ES-I3 (cell line): ENCODE measurements around the gene TTLL5.
A peak's percentile ranks its signal among the peaks of the same experiment; 100 is the strongest.

Source experiments
- H3K36me3 ChIP-seq: 2 replicates; pipeline ENCODE4 v1.6.1; 2013; ENCODE audit warnings: mild to moderate bottlenecking, low read length, control low read depth, moderate library complexity; ENCODE audit not compliant: insufficient read depth
- H3K4me1 ChIP-seq: 2 replicates; pipeline ENCODE4 v1.6.1; 2013; ENCODE audit warnings: mild to moderate bottlenecking, control low read depth, low read length; ENCODE audit not compliant: insufficient read depth
- H3K9ac ChIP-seq: 2 replicates; pipeline ENCODE4 v1.6.1; 2013; ENCODE audit warnings: low read depth, mild to moderate bottlenecking, low read length, moderate library complexity
- H3K9me3 ChIP-seq: 2 replicates; pipeline ENCODE4 v1.6.1; 2013; ENCODE audit warnings: mild to moderate bottlenecking, low read length, moderate library complexity; ENCODE audit not compliant: control insufficient read depth, insufficient read depth

The TTLL5 gene, protein sequence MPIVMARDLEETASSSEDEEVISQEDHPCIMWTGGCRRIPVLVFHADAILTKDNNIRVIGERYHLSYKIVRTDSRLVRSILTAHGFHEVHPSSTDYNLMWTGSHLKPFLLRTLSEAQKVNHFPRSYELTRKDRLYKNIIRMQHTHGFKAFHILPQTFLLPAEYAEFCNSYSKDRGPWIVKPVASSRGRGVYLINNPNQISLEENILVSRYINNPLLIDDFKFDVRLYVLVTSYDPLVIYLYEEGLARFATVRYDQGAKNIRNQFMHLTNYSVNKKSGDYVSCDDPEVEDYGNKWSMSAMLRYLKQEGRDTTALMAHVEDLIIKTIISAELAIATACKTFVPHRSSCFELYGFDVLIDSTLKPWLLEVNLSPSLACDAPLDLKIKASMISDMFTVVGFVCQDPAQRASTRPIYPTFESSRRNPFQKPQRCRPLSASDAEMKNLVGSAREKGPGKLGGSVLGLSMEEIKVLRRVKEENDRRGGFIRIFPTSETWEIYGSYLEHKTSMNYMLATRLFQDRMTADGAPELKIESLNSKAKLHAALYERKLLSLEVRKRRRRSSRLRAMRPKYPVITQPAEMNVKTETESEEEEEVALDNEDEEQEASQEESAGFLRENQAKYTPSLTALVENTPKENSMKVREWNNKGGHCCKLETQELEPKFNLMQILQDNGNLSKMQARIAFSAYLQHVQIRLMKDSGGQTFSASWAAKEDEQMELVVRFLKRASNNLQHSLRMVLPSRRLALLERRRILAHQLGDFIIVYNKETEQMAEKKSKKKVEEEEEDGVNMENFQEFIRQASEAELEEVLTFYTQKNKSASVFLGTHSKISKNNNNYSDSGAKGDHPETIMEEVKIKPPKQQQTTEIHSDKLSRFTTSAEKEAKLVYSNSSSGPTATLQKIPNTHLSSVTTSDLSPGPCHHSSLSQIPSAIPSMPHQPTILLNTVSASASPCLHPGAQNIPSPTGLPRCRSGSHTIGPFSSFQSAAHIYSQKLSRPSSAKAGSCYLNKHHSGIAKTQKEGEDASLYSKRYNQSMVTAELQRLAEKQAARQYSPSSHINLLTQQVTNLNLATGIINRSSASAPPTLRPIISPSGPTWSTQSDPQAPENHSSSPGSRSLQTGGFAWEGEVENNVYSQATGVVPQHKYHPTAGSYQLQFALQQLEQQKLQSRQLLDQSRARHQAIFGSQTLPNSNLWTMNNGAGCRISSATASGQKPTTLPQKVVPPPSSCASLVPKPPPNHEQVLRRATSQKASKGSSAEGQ (N-terminal part only)

DNA sequence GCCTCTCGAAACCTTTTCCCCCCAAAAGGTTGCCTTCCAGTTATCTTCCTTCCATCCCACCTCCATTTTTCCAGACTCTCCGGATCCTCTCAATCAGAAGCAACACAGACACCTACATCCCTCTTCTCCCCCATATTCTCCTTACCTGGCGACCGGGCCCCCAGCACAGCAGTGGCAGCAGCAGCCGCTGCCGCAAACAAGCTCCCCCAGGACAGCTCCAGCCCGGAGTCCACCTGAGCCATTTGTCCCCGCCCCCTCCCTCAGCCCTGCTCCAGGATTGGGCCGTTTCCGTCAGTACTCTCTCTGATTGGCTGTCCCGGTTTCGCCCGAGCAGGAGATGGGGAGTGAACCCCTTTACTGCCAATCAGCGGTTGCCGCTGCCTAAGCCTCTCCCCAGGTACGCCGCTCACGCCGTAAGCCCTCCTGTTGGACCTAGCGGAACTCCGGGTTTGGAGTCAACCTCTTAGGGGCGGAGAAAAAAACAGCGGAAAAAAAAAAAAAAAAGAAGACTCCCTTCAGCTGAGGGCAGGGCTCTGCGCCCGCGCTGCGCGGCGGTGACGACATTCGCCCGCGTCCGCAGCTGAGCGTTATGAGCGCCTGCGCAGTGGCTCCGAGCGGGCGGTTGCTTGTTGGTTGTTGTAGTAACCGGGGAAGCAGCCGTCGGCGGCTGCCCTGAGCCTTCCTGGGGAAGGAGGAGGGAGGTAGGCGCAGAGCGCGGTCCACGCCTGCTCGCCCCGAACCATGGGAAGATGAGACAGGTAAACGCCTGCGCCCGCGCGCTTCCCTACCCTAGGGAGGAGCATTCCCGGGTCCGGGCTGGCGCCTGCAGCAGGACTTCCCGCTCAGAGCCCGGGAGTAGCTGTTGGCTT lies at the start of gene TTLL5, which contains the start of gene ERG28:
Gene TTLL5 (plus strand): TSS at position 617 of the 869 bp plus-strand sequence. CDS start 1,904 bp downstream, outside the sequence.
Gene ERG28 (minus strand): TSS at position 247 of the 869 bp plus-strand sequence. CDS start 3,374 bp downstream, outside the sequence.
- H3K4me1 ChIP-seq = 0 out of 2 replicates have a peak, but pooled peaks cover 4% of the 10 kb centered on the region
- peak within 1 kb of the TSS; percentile 96 for H3K9ac ChIP-seq
- H3K9me3 ChIP-seq = no peaks in the 10 kb centered on the region
- H3K36me3 ChIP-seq = no peaks in the 10 kb centered on the region

DNA sequence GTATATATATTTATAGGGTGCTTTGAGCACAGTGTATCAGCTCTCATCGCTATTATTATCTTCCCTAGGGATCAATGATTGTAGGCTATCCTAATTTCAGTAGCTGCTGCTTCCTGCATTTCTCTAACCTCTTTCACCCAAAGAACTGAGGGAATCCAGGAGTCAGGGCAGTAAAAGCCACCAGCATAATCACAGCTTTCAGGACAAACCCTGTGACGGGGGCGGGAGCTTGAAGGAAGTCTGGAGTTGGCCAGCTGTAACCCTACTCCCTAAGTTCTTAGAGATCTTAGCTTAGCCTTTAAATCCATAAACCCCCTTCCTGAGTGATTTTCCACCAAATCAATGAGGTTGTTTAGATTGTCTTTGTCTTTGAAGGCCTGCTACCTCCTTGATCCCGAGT lies 48.9 kb upstream of the TTLL5 start:
- Histone ChIP-seq H3K4me1 (no peaks in the 10 kb centered on the region), H3K36me3 (no peaks in the 10 kb centered on the region), H3K9ac (no peak overlapping the region)

DNA sequence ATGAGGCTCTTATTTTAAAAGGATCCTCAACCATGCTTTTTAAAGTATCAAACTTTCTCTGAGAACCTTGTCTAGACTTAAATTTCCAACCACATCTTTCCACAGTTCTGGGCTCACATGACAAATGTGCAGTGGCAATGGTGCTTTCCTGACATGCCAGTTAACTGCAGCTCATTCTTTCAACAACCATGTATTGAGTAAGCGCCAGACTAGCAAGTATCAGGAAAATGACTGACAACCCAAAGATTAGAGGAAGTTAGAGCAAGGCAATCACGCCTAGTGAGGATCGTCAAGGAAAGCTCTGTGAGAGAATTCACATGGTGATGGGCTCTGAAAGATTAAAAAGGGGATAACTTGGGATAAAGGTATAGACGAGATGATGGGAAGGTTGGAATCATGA lies 46.9 kb upstream of the TTLL5 start:
- Histone ChIP-seq H3K36me3 (no peaks in the 10 kb centered on the region), H3K9me3 (no peaks in the 10 kb centered on the region), H3K9ac (no peak overlapping the region), H3K4me1 (no peaks in the 10 kb centered on the region)

More for the DNA sequence above, 48.9 kb upstream of the TTLL5 start:
- H3K9me3 ChIP-seq = no peaks in the 10 kb centered on the region

DNA sequence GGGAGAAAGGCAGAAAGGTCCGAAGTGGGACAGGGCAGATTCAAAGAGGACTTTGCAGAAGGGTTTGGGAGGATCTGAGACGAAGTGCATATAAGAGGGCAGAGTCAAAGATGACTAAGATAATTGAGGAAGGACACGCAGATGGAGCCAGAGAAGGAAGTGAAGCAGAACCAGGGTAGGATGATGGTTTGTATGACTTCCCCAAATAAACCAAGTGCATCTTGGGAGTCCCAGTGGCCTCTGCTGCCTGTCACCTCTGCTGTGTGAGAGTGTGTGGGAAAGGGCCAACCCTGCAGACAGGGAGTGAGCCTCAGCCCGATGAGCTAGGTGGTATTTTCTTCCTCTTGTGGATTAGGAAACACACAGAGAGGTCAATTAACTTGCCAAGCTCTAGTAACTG lies 45.8 kb upstream of the TTLL5 start:
- Histone ChIP-seq H3K36me3 (no peaks in the 10 kb centered on the region), H3K9me3 (no peaks in the 10 kb centered on the region), H3K9ac (no peak overlapping the region), H3K4me1 (no peaks in the 10 kb centered on the region)

DNA sequence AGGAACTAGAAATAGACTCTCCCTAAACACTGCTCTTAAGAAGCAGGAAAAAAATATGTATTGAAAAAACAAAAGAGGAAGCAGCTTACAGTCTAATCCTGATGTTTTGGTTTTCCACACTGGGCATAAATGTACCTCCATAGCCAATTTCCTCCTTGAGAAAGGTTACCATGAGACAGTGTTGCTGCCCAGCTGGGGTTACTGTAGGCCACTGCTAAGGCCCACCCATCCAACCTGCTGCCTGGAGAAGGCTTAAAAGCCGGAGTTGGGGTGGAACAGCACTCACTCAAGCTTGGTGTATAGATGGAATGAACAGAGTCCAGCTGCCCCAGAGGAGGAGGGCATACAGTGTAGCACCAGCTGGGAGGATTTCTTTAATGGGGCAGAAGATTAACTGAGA lies 41.5 kb upstream of the TTLL5 start:
- Histone ChIP-seq H3K9ac (no peak overlapping the region), H3K36me3 (no peaks in the 10 kb centered on the region), H3K9me3 (no peaks in the 10 kb centered on the region), H3K4me1 (no peaks in the 10 kb centered on the region)

DNA sequence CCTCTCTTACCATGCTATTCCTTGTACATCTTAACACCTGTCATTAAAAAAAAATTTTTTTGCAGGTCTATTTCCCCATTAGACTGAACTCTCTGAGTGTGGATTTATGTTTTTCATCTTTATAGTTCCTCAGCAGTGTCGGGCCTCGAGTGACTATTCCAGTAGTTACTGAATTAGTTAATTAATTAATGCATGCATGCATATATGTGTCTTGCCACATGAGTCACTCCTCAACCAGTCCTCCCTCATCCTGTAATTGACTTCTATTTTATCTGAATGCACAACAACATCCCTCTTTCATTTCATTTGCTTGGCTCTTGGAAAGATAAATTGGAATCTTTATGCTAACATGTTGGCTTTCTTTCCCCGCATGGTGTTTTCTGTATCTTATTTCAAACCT lies 36.0 kb upstream of the TTLL5 start:
- Histone ChIP-seq H3K9ac (no peak overlapping the region), H3K36me3 (no peaks in the 10 kb centered on the region), H3K9me3 (no peaks in the 10 kb centered on the region), H3K4me1 (peaks cover 9% of the 10 kb centered on the region; the same call in 1 of the 2 replicates)

DNA sequence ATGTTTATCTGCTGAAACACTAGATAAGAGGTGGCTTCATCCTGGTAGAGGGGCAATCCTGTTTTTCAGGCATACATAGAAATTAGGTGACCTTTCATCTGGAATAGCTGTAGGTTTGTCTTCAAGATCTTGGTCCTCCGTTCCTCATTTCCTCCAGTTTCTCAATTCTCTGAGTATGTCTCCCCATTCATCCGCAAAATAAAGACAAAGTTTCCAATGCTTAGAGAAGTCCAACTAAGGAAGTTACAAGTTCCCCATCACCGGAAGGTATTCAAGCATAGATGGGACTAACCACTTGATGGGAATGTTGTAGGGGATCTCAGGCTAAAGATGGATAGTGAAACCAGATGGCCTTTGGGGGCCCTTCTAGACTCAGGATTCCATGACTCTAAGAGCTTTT lies 34.6 kb upstream of the TTLL5 start:
- H3K9ac ChIP-seq = no peak overlapping the region
- no peaks in the 10 kb centered on the region for H3K36me3 ChIP-seq
- no peaks in the 10 kb centered on the region for H3K9me3 ChIP-seq
- peaks cover 20% of the 10 kb centered on the region; the same call in 1 of the 2 replicates for H3K4me1 ChIP-seq

DNA sequence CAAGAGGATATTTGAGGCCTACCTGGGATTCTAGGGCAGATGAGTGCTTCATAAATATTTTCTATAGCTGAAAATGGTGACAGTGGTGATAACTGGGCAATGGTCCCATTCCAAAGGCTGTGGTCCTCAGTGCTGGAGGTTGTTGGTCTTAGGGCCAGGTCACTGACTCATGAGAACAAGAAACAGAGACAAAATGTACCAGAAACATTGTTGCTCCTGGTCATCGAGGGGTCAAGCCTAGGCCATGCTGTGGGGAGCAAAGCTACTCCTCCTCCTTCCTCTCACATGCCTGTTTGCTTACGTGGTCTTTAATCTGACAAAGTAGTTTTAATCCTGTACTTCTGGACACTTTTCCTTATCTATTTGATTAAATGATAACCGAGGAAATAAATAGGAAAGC lies 34.2 kb upstream of the TTLL5 start:
- peaks cover 25% of the 10 kb centered on the region for H3K4me1 ChIP-seq
- no peak overlapping the region for H3K9ac ChIP-seq
- H3K9me3 ChIP-seq = no peaks in the 10 kb centered on the region

DNA sequence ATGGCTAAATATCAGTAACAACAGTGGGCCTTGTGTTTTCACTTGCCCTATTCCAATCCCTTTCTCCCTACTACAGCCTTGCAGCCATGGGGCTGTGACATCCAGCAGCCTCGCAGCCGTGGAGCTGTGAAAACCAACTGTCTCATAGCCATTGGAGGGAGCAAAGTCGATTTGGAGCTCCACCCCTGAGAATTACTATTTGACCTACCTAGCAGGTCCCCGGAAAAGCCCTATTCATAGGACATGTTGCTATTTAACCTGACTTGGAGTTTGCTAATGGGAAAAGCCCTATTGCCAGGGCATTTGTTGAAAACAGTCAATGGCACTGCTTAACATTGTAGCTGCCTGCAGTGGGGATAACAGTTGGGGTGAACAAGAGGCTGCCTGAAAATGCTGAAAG lies 33.6 kb upstream of the TTLL5 start:
- Histone ChIP-seq H3K36me3 (no peaks in the 10 kb centered on the region), H3K9ac (no peak overlapping the region), H3K9me3 (no peaks in the 10 kb centered on the region), H3K4me1 (peaks cover 29% of the 10 kb centered on the region)

More for the DNA sequence above, 34.2 kb upstream of the TTLL5 start:
- no peaks in the 10 kb centered on the region for H3K36me3 ChIP-seq

DNA sequence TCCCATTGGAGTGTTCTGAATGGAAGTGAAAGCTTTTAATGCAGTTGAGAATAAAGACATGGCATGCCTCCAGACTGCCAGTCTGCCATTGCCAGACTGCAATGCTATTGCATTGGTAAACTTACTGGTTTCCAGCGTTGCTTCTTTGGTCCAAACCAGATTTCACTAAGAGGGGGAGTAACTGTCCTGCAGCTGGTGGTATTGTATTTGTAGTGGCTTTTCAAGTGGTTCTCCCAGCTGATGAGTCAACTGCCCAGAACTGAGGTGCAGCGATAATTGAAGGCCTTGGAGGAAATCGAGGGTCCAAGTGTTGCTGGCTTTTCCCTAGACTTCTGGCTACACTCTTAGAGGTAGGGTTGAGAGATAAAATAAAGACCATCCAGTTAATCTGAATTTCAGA lies 32.2 kb upstream of the TTLL5 start:
- Histone ChIP-seq H3K9ac (no peak overlapping the region), H3K36me3 (no peaks in the 10 kb centered on the region), H3K9me3 (no peaks in the 10 kb centered on the region), H3K4me1 (peaks cover 29% of the 10 kb centered on the region)

DNA sequence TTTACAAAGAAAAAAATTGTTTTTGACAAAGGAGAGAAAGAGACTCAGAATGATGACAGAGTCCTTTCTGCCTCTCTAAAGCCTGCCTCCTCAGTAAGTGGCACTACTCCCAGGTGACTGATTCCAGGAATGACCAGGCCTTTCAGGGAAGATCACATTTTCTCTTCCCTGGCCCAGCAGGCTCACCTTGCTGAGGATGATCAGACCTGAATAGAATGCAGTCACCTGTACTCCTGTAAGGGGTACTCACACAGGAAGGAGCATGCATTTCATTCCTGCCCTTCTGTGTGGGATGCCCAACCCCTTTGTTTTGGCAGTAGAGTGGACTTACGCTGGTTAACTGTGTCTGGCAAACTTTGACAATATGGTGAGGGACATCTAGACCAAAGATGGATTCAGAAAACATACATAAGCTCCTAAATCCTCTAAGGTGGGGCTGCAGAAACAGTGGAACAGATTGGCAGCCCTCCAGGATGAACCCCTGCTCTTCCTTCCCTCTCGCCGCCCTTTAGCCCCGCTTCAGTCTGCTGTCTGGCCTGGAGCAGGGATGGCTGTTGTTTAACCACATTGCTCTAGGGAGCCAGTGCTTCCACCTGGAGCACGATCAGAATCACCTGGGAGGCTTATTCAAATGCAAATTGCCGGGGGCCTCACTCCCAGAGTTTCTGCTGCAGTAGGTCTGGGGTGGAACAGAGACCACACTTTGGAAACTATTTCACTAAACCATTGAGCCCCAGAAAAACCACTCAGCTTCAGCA lies 30.2 kb upstream of the TTLL5 start:
- Histone ChIP-seq H3K9ac (no peak overlapping the region; the same call in 1 of the 2 replicates), H3K36me3 (no peaks in the 10 kb centered on the region), H3K9me3 (no peaks in the 10 kb centered on the region), H3K4me1 (peaks cover 29% of the 10 kb centered on the region)

DNA sequence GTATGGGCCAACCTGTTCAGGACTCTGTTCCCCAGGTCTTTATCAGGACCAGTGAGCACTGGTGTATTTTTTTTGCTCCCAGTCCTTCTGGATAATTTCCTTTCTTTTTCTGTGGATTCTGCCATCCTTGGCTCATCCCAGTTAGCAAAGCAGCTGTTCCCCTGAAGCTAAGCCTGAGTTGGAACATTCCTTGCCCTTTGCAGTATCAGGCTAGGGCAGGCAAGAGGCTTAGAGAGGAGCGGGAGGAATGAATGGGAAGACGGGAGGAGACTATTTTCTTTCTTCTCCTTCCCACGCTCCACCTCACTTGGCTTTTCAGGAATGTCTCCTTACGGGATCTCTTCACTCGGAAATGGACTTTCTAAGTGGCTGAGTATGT lies 29.6 kb upstream of the TTLL5 start:
- Histone ChIP-seq H3K4me1 (peaks cover 30% of the 10 kb centered on the region), H3K36me3 (no peaks in the 10 kb centered on the region), H3K9ac (no peak overlapping the region), H3K9me3 (no peaks in the 10 kb centered on the region)

DNA sequence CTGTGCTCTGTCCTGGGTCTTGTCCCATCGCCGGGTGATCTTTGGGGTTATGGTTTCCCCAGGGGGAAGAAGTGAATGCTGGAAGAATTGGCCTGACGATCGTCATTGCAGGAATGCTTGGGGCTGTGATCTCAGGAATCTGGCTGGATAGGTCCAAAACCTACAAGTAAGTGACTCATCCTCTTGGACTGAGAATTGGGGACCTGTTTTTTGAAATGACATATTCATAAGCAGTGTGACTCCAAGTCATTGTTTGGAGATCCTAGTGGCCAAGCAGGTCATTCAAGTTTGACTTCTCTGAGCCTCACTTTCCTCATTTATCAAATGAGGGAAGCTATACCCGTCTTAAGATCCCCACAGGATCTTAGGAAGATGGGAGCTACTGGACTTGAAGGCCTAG lies 26.2 kb upstream of the TTLL5 start:
- Histone ChIP-seq H3K4me1 (peaks cover 25% of the 10 kb centered on the region), H3K36me3 (no peaks in the 10 kb centered on the region), H3K9ac (no peak overlapping the region), H3K9me3 (no peaks in the 10 kb centered on the region)
